DOHH2 (cell line): ENCODE data around the gene DNAJC4.

ENCODE experiments used
- CTCF ChIP-seq: fragments of 200-600 bp; sonication (generic); IDR thresholded peaks from one replicate; pipeline ENCODE4 v1.5.1; 2014; ENCODE audit warnings: antibody characterized with exemption, mild to moderate bottlenecking, low read depth, low read length; ENCODE audit not compliant: poor library complexity, severe bottlenecking
- EZH2phosphoT487 ChIP-seq: fragments of 200-600 bp; sonication (generic); IDR thresholded peaks from 2 replicates; pipeline ENCODE4 v1.6.1; 2017; ENCODE audit warnings: borderline replicate concordance, mild to moderate bottlenecking, antibody characterized with exemption, low read length, moderate library complexity, mixed read lengths

- TF ChIP-seq CTCF, result no peak
- no peak for TF ChIP-seq EZH2phosphoT487
Observed at GRCh38 chr11:64244107-64244506, 13.8 kb downstream of the DNAJC4 start.
